K562 (cell line): ENCODE results near the gene LIX1. TPM values are rescaled to one million over a fixed set of nuclear protein-coding genes. Genes with fewer than 3 reads are reported as not detected.

Experiments used
- AFF4 ChIP-seq: sonication (generic); formaldehyde crosslinking; IDR thresholded peaks from 2 replicates; pipeline ENCODE4 v1.8.0; 2023; ENCODE audit warnings: mild to moderate bottlenecking, missing genetic modification reagents
- ATF1 ChIP-seq, 2 experiments: fragments of 450-650 bp in 1 of 2; IDR thresholded peaks; 2 replicates each; pipeline ENCODE4 v1.6.1; 2016; ENCODE audit warnings: missing compliant biosample characterization in 1 of 2, missing genetic modification characterization in 1 of 2
- CTBP1 ChIP-seq: fragments of 450-650 bp; IDR thresholded peaks from 2 replicates; pipeline ENCODE4 v1.6.1; 2016; ENCODE audit warnings: borderline replicate concordance
- CXXC5 ChIP-seq: fragments of 250-450 bp; sonication (Bioruptor Pico); IDR thresholded peaks from 2 replicates; pipeline ENCODE4 v1.8.0; 2022; ENCODE audit warnings: inconsistent platforms, mild to moderate bottlenecking, moderate library complexity
- GTF2A2 ChIP-seq: IDR thresholded peaks from 2 replicates; pipeline ENCODE4 v1.6.1; 2016; ENCODE audit warnings: mild to moderate bottlenecking, missing genetic modification characterization, missing compliant biosample characterization
- HDAC8 ChIP-seq: fragments of 450-650 bp; IDR thresholded peaks from 2 replicates; pipeline ENCODE4 v1.6.1; 2016; ENCODE audit warnings: mild to moderate bottlenecking, missing genetic modification characterization, moderate library complexity, missing compliant biosample characterization
- HNRNPUL1 ChIP-seq: fragments of 200-400 bp; formaldehyde crosslinking; IDR thresholded peaks from 2 replicates; pipeline ENCODE4 v1.6.1; 2017; ENCODE audit warnings: low read length
- ILK ChIP-seq: fragments of 450-650 bp; IDR thresholded peaks from 2 replicates; pipeline ENCODE4 v1.6.1; 2016; ENCODE audit warnings: missing genetic modification characterization, low read depth, mild to moderate bottlenecking, missing compliant biosample characterization, moderate library complexity, borderline replicate concordance
- MAFK ChIP-seq: IDR thresholded peaks from 2 replicates; pipeline ENCODE4 v1.6.1; 2011; ENCODE audit warnings: low read length, improper control_type of control experiment
- MYBL2 ChIP-seq, 2 experiments: fragments of 450-650 bp in 1 of 2; sonication (generic) in 1 of 2; formaldehyde crosslinking in 1 of 2; IDR thresholded peaks; 2 replicates each; pipeline versions ENCODE4 v1.6.1 to v1.8.1; 2017 to 2022; ENCODE audit warnings: borderline replicate concordance in 1 of 2, inconsistent platforms in 1 of 2, low read depth in 1 of 2, mild to moderate bottlenecking in 1 of 2, missing genetic modification reagents in 1 of 2, moderate library complexity in 1 of 2
- NCOA4 ChIP-seq: fragments of 450-650 bp; IDR thresholded peaks from 2 replicates; pipeline ENCODE4 v1.6.1; 2018; ENCODE audit warnings: mild to moderate bottlenecking; ENCODE audit not compliant: partially characterized antibody
- NRF1 ChIP-seq, 2 experiments: fragments of 450-650 bp; IDR thresholded peaks in 1 of 2; conservative IDR thresholded peaks in 1 of 2; 2 replicates each; pipeline ENCODE4 v1.6.1; 2014; ENCODE audit warnings: mild to moderate bottlenecking in 2 of 2
- RBBP5 ChIP-seq: fragments of 200-600 bp; sonication (generic); IDR thresholded peaks from 2 replicates; pipeline ENCODE4 v1.6.1; 2012; ENCODE audit warnings: borderline replicate concordance, mild to moderate bottlenecking, low read length, control low read depth, inconsistent platforms; ENCODE audit not compliant: insufficient read depth, poor library complexity, severe bottlenecking
- SRSF9 ChIP-seq: fragments of 200-400 bp; formaldehyde crosslinking; IDR thresholded peaks from 2 replicates; pipeline ENCODE4 v1.6.1; 2017; ENCODE audit warnings: low read depth, low read length, borderline replicate concordance
- ZFP36 ChIP-seq: fragments of 150-350 bp; IDR thresholded peaks from 2 replicates; pipeline ENCODE4 v1.6.1; 2018; ENCODE audit warnings: low read length, low read depth; ENCODE audit not compliant: partially characterized antibody
- ZNF695 ChIP-seq: fragments of 450-650 bp; formaldehyde crosslinking; IDR thresholded peaks from 2 replicates; pipeline ENCODE4 v1.4.0; 2020; ENCODE audit warnings: mild to moderate bottlenecking, moderate library complexity
- ZNF764 ChIP-seq: fragments of 250-450 bp; sonication (Bioruptor Pico); IDR thresholded peaks from 2 replicates; pipeline ENCODE4 v1.4.0; 2020; ENCODE audit warnings: low read depth, mild to moderate bottlenecking, moderate library complexity
- polyA plus RNA-seq, 8 experiments: library from polyadenylated mRNA; depleted of rRNA in 4 of 8; stranded (reverse) in 5 of 8; unstranded in 3 of 8; fragments of >200 nt; fragmentation: Nextera tagmentation in 2 of 8; fragmentation: Illumina TruSeq in 1 of 8; extraction: Ambion mirVana in 2 of 8; extraction: Trizol in 1 of 8; gene quantifications; 2 replicates each; pipeline versions ENCODE4 v1.2.1 to v1.2.3, GENCODE V29; 2011 to 2014; ENCODE audit warnings: inconsistent platforms in 1 of 8, missing spikeins in 1 of 8
- total RNA-seq, 7 experiments: library from RNA; depleted of rRNA in 6 of 7; stranded (reverse); fragments of >200 nt in 6 of 7; fragmentation: Illumina TruSeq in 2 of 7; extraction: Trizol in 2 of 7; gene quantifications; 2 replicates each; pipeline versions ENCODE4 v1.2.1 to v1.2.3, GENCODE V29; 2011 to 2021; ENCODE audit warnings: low replicate concordance in 1 of 7
- TF ChIP-seq, protein P1 (sequence below): IDR thresholded peaks from 2 replicates; pipeline ENCODE4 v1.6.1; 2014; ENCODE audit warnings: antibody characterized with exemption
- TF ChIP-seq, protein P2 (sequence below): fragments of 450-650 bp; IDR thresholded peaks from 2 replicates; pipeline ENCODE4 v1.6.1; 2014; ENCODE audit warnings: low read depth, mild to moderate bottlenecking, moderate library complexity, borderline replicate concordance

Gene LIX1
- total and polyA plus RNA-seq, 9 of the 15 experiments (the other 6 are each of a cell fraction or from before 2014, with no cell fraction given) = 0.01 to 0.18 TPM; not detected in 7

DNA sequence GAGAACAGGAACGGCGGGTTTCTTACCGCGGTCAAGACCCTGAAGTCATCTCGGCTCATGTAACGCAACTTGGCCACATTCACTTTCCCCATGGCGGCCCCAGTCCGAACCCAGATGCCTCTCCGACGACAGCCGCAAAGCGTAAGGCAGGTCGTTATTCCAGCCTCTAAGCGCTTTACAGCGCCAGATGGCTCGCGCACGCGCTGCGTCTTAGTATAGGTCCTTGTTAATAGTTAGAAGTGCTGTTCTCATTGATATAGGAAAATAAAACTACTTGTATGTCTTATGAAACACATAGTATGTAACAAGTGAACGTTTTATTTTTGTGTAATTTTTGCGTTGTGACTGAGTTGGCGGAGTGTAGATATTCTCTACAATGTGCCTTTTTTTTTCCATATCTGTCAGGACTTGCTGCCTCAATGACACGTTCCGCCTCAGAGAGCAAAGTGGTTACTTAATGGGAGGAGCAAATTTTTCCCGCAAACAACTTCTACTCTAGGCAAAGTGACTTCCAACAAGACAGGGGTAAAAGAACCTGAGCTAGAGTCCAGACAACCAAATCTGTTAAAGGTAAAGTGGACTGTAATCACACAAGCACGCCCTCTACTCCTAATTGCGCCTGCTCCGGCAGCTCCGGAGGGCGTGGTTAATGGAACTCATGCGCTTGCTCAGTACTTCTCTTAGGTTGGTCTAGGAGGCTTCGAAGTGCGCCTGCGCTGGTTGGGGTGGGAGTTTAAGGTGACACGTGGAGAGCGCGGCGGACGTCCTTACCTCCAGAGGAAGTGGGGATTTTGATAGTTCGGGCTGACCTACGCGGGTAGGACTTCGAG, 40.9 kb upstream of the LIX1 start, which contains the start of gene RIOK2 (continued):
- peak; percentile 50; the same call in 1 of the 2 replicates for TF ChIP-seq AFF4 (CRISPR knock-in tag)
- TF ChIP-seq ILK = no peak
- peak; percentile 12 for TF ChIP-seq ZFP36
- TF ChIP-seq, protein P1, sequence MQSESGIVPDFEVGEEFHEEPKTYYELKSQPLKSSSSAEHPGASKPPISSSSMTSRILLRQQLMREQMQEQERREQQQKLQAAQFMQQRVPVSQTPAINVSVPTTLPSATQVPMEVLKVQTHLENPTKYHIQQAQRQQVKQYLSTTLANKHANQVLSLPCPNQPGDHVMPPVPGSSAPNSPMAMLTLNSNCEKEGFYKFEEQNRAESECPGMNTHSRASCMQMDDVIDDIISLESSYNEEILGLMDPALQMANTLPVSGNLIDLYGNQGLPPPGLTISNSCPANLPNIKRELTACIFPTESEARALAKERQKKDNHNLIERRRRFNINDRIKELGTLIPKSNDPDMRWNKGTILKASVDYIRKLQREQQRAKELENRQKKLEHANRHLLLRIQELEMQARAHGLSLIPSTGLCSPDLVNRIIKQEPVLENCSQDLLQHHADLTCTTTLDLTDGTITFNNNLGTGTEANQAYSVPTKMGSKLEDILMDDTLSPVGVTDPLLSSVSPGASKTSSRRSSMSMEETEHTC = no peak
- TF ChIP-seq HNRNPUL1 = no peak
- no peak for TF ChIP-seq MAFK
- peak; percentile 62 for TF ChIP-seq CXXC5 (CRISPR knock-in tag)
- TF ChIP-seq NRF1 (conservative IDR thresholded peaks at IDR 0.05 in 1 of 2, IDR thresholded peaks at IDR 0.05 in 1 of 2) = peak; percentile 97
- TF ChIP-seq SRSF9 = no peak
- no peak for TF ChIP-seq ZNF695
- TF ChIP-seq GTF2A2 (tag) = no peak
- TF ChIP-seq ZNF764 = no peak
- no peak for TF ChIP-seq HDAC8 (tag)
- no peak for TF ChIP-seq ATF1 (CRISPR knock-in tag; IDR thresholded peaks at IDR 0.05)
- peak; percentile 95 for TF ChIP-seq ATF1 (tag; IDR thresholded peaks at IDR 0.05)
- TF ChIP-seq, protein P2, sequence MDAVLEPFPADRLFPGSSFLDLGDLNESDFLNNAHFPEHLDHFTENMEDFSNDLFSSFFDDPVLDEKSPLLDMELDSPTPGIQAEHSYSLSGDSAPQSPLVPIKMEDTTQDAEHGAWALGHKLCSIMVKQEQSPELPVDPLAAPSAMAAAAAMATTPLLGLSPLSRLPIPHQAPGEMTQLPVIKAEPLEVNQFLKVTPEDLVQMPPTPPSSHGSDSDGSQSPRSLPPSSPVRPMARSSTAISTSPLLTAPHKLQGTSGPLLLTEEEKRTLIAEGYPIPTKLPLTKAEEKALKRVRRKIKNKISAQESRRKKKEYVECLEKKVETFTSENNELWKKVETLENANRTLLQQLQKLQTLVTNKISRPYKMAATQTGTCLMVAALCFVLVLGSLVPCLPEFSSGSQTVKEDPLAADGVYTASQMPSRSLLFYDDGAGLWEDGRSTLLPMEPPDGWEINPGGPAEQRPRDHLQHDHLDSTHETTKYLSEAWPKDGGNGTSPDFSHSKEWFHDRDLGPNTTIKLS = peak; percentile 87
- peak; percentile 26; the same call in 1 of the 2 replicates for TF ChIP-seq CTBP1
- peak; percentile 87 for TF ChIP-seq RBBP5
- no peak for TF ChIP-seq NCOA4
- TF ChIP-seq MYBL2 (IDR thresholded peaks at IDR 0.05; ENCODE audit: low read depth) = no peak
- no peak for TF ChIP-seq MYBL2 (CRISPR knock-in tag; IDR thresholded peaks at IDR 0.05; ENCODE audit: borderline replicate concordance)
